Measurements from ENCODE around the gene AFF2.

- no peak for TF ChIP-seq CTCF (IDR thresholded peaks at IDR 0.05)
- no peak for TF ChIP-seq POLR2A (IDR thresholded peaks at IDR 0.05)
Observed at GRCh38 chrX:148774276-148774675, 273.9 kb downstream of the AFF2 start.

Measured in esophagus squamous epithelium (tissue), 4 donors.